AG04449 (cell line): ENCODE data around the gene GMDS.

Experiments used
- CTCF ChIA-PET: fragments of 350-600 bp; formaldehyde crosslinking; extraction: SDS; loops from one replicate; lab custom pipeline; 2021; ENCODE audit warnings: antibody characterized with exemption; lab: Yijun Ruan, JAX
- POLR2A ChIA-PET: fragments of 400-600, 350-600 bp; formaldehyde crosslinking; extraction: SDS; loops from one replicate; lab custom pipeline; 2020; ENCODE audit warnings: antibody characterized with exemption, inconsistent platforms; lab: Yijun Ruan, JAX
- DNase-seq: peaks from one replicate; pipeline ENCODE4 v3.0.0-alpha.2; 2010; ENCODE audit warnings: low read depth, low spot score
- H3K4me3 ChIP-seq: 2 replicates; pipeline ENCODE4 v1.5.1; 2011; ENCODE audit warnings: low read depth, mild to moderate bottlenecking, control low read depth, low read length
- TF ChIP-seq, protein P1 (sequence below): IDR thresholded peaks from one replicate; pipeline ENCODE4 v1.5.1; 2011; ENCODE audit warnings: mild to moderate bottlenecking, moderate library complexity, low read length, control low read depth, inconsistent platforms; ENCODE audit not compliant: insufficient read depth; ENCODE audit errors: missing control alignments

The GMDS gene

DNA sequence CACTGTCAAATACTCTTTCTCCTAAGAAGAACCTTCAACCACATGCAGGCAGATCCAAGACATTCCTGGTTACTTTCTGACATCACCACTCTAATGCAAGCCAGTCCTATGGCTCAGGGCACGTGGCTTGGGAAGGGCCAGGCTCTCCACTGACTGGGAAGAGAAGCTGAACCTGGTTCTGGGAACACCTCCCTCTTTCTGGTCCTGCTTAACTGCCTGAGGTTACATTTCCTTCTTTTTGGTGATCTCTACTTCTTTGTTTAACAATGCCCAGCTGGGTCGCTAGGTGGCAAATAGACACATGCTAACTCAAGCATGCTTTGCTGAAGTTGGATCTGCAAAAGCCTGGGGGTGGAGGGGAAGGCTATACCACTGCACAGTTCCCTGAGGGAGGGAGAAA lies 249.8 kb downstream of the GMDS start:
- TF ChIP-seq, protein P1, sequence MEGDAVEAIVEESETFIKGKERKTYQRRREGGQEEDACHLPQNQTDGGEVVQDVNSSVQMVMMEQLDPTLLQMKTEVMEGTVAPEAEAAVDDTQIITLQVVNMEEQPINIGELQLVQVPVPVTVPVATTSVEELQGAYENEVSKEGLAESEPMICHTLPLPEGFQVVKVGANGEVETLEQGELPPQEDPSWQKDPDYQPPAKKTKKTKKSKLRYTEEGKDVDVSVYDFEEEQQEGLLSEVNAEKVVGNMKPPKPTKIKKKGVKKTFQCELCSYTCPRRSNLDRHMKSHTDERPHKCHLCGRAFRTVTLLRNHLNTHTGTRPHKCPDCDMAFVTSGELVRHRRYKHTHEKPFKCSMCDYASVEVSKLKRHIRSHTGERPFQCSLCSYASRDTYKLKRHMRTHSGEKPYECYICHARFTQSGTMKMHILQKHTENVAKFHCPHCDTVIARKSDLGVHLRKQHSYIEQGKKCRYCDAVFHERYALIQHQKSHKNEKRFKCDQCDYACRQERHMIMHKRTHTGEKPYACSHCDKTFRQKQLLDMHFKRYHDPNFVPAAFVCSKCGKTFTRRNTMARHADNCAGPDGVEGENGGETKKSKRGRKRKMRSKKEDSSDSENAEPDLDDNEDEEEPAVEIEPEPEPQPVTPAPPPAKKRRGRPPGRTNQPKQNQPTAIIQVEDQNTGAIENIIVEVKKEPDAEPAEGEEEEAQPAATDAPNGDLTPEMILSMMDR = no peak
- DNase-seq = no peak
- H3K4me3 ChIP-seq = no peak overlapping the region
- POLR2A ChIA-PET = no interaction called here
- CTCF ChIA-PET = no interaction called here

DNA sequence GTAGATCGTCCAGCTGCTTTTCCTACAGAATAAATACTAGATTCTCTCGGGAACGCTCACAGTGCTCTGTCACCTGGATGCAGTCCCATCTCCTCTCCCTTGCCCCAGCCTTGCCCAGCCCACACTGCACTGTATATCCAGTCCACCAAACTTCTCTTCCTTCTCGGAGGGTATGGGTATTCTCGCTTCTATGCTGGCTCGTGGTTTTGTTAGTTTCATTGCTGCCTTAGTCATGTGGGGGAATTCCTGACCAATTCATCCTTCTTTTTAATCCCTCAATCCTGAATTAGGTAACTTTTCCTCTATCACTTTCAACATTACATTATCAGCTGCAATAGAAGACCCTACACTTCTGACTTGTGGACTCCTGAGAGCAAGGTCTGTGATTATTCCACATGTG lies 252.4 kb downstream of the GMDS start:
- CTCF ChIA-PET = interaction anchor here (1.5 kb wide), 1 partner anchor 386 kb away, joined by 3 read pairs; no protein-coding TSS in a partner anchor
- POLR2A ChIA-PET = no interaction called here
- H3K4me3 ChIP-seq = no peak overlapping the region
- TF ChIP-seq, protein P1 = no peak
- no peak for DNase-seq

DNA sequence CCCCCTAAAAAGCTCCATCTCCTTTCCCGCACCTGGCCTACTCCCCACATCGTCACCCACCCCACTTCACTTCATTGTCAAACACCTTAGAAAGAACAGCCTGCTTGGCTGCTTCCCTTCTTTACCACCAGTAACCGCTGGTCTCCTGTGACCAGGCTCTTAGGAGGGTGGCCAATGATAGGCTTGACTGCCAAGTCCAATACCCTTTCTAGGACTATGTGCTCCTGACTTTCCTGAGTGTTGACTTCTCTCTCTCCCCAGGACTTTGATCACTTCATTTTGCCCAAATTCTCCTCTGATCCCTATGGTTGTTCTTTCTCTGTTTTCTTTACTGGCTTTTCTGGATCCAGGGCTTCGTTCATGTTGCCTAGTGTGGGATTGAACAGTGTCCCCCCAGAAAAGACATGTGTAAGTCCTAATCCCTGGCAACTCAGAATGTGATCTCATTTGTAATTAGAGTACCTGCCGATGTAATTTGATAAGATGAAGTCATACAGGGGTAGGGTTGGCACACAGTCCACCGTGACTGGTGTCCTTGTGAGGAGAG lies 254.0 kb downstream of the GMDS start:
- no peak overlapping the region for H3K4me3 ChIP-seq
- DNase-seq = no peak
- TF ChIP-seq, protein P1 = no peak
- CTCF ChIA-PET = interaction anchor here (0.9 kb wide), 1 partner anchor 12 kb away, joined by 3 read pairs; no protein-coding TSS in a partner anchor
- POLR2A ChIA-PET = no interaction called here

DNA sequence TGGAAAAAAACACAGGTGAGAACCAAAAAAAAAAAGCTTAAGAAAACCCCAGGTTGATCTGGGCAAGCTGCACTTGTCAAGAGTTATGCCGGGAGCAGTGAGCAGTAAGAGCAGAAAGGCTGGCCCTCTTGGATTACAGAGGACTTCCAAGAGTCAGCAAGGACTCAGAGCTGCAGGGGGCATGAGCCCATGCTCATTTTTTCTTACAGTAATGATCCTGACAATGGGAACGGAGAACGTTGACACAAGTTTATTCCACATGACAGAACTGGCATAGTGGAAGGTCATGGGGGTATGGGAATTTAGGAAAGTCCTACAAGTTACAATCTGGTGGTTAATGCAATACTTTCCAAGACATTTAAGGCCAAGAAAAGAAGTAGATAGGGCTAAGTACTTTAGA lies 256.6 kb downstream of the GMDS start:
- POLR2A ChIA-PET = no interaction called here
- CTCF ChIA-PET = interaction anchor here (0.9 to 1.0 kb wide), 2 partner anchors 14 to 16 kb away, joined by 3 read pairs; no protein-coding TSS in a partner anchor
- H3K4me3 ChIP-seq = no peak overlapping the region
- DNase-seq = no peak
- TF ChIP-seq, protein P1 = no peak

DNA sequence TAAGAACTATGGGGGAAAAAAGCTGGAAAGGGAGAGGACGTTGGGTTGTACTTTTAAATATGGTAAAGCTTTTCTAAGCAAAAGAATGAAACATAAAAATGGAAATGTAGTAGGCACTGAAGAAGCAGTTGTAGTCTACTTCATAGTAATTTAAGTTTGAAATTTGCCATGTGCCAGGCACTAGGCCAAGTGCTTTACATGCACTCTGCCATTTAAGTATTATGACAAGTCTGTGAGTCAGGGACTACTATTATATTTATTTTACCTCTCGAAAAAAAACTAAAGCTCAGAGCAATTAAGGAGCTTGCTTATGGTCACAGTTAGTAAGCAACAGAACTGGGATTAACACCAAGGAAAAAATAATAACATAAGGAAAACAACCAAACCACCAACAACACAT lies 257.8 kb downstream of the GMDS start:
- peak; percentile 51 for DNase-seq
- no peak overlapping the region for H3K4me3 ChIP-seq
- TF ChIP-seq, protein P1 = no peak
- ChIA-PET CTCF (interaction anchor here (1.4 kb wide), 1 partner anchor 14 kb away, joined by 4 read pairs; no protein-coding TSS in a partner anchor), POLR2A (no interaction called here)

DNA sequence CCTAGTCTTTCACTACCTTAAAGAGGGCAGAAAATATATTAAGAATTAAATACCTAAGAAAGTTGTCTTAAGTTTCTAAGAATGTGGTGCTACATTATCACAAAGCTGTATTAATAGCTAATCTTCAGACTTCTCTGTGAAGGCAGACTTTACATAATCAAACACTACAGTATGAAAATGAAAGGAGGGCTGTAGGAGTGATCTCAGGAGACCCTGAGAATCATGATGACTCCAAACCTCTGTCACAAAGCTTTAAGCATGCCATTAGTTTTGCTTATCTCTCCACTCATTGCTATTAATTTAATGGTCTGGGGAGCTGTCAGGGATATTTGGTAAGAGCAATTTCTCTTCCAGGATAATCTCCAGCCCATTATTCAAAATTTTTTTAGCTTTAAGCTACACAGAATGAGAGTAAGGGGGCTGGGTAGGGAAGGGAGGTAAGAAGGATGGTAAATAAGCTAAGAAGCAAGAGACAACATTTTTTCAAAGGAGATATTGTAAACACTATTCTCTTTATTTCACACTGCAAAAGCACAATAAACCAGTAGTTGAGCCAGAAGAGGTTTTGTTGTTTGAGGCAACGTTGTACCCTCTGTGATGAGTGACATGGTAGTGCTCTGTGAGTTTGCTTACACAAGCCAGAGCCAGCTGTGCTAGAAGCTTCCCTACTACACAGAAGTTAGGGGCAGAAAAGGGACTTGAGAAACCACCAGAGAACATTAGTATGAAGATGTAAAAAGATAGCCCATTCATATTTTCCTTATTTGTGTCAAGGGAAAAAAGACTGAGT lies 258.8 kb downstream of the GMDS start:
- CTCF ChIA-PET = interaction anchor here (1.1 to 1.4 kb wide), 2 partner anchors 13 to 117 kb away, joined by 3 to 4 read pairs; no protein-coding TSS in a partner anchor
- POLR2A ChIA-PET = no interaction called here
- DNase-seq = no peak

More for the DNA sequence above, 258.8 kb downstream of the GMDS start:
- no peak overlapping the region for H3K4me3 ChIP-seq
- TF ChIP-seq, protein P1 = no peak
